GM13977 (cell line): ENCODE results near the gene ARHGAP6.
A peak's percentile ranks its signal among the peaks of the same experiment; 100 is the strongest.

ENCODE experiments used
- DNase-seq: peaks from one replicate; pipeline ENCODE4 v3.0.0; 2012; ENCODE audit warnings: low spot score
- CTCF ChIP-seq: IDR thresholded peaks from 2 replicates; pipeline ENCODE4 v1.5.1; 2012; ENCODE audit warnings: mild to moderate bottlenecking, control low read depth; ENCODE audit not compliant: insufficient read depth; ENCODE audit errors: extremely low read depth, missing control alignments
- in situ Hi-C: fragments of 300-500 bp; cut with MboI; formaldehyde crosslinking; loops from one replicate; pipeline ENCODE4 v1.12.0; 2022; ENCODE audit warnings: low sequenced_read_pairs, low pct_unique_long_range_greater_than_20kb, mixed read lengths, inconsistent platforms; ENCODE audit not compliant: unreplicated experiment

The ARHGAP6 gene

GRCh38 chrX:11393949-11394654, 271.6 kb downstream of the ARHGAP6 start:
- no peak for DNase-seq
- TF ChIP-seq CTCF, result no peak
- in situ Hi-C loops, result no loop called here

GRCh38 chrX:11386812-11387211, 278.9 kb downstream of the ARHGAP6 start:
- DNase-seq, result no peak
- no peak for TF ChIP-seq CTCF
- in situ Hi-C loops, result no loop called here

GRCh38 chrX:11386001-11386523, 279.7 kb downstream of the ARHGAP6 start:
- in situ Hi-C loops, result no loop called here

GRCh38 chrX:11382930-11383329, 282.8 kb downstream of the ARHGAP6 start:
- no peak for TF ChIP-seq CTCF

More at GRCh38 chrX:11386001-11386523, 279.7 kb downstream of the ARHGAP6 start:
- no peak for DNase-seq
- no peak for TF ChIP-seq CTCF

GRCh38 chrX:11381464-11381863, 284.3 kb downstream of the ARHGAP6 start:
- DNase-seq, result peak; percentile 17
- in situ Hi-C loops, result no loop called here

More at GRCh38 chrX:11382930-11383329, 282.8 kb downstream of the ARHGAP6 start:
- no peak for DNase-seq
- in situ Hi-C loops, result no loop called here

GRCh38 chrX:11380187-11380844, 285.4 kb downstream of the ARHGAP6 start:
- no peak for TF ChIP-seq CTCF
- in situ Hi-C loops, result no loop called here
- no peak for DNase-seq

More at GRCh38 chrX:11381464-11381863, 284.3 kb downstream of the ARHGAP6 start:
- TF ChIP-seq CTCF, result peak; percentile 56
